NB4 (cell line): ENCODE data around the gene LGI4.

Experiments
- DNase-seq: peaks from one replicate; pipeline ENCODE4 v3.0.0; 2010; ENCODE audit warnings: low read depth
- H3K4me3 ChIP-seq: one replicate; pipeline ENCODE4 v1.5.1; 2011; ENCODE audit warnings: mild to moderate bottlenecking, low read depth, low read length, moderate library complexity
- CTCF ChIP-seq: IDR thresholded peaks from one replicate; pipeline ENCODE4 v1.5.1; 2012; ENCODE audit warnings: low read depth, low read length
- MAX ChIP-seq: IDR thresholded peaks from 2 replicates; pipeline ENCODE4 v1.6.1; 2011; ENCODE audit warnings: low read depth, low read length
- MYC ChIP-seq: IDR thresholded peaks from 2 replicates; pipeline ENCODE4 v1.6.1; 2011; ENCODE audit warnings: low read depth, low read length
- POLR2A ChIP-seq: IDR thresholded peaks from 2 replicates; pipeline ENCODE4 v1.6.1; 2011; ENCODE audit warnings: mild to moderate bottlenecking; ENCODE audit not compliant: insufficient read length; ENCODE audit errors: extremely low read depth

Gene LGI4

GRCh38 chr19:35169221-35169995 is 34.5 kb upstream of the LGI4 start:
- no peak for TF ChIP-seq CTCF
- no peak for TF ChIP-seq MAX
- TF ChIP-seq POLR2A: no peak
- TF ChIP-seq MYC: no peak
- no peak for DNase-seq
- no peak overlapping the region for H3K4me3 ChIP-seq

- DNase-seq: no peak
These were observed 33.3 kb upstream of the LGI4 start for GRCh38 chr19:35168196-35168595.

GRCh38 chr19:35167251-35168119 is 32.6 kb upstream of the LGI4 start:
- H3K4me3 ChIP-seq: no peak overlapping the region
- TF ChIP-seq MYC: no peak
- TF ChIP-seq MAX: no peak
- TF ChIP-seq CTCF: no peak
- no peak for TF ChIP-seq POLR2A
- peak; percentile 72 for DNase-seq

More at GRCh38 chr19:35168196-35168595, 33.3 kb upstream of the LGI4 start:
- no peak overlapping the region for H3K4me3 ChIP-seq
- no peak for TF ChIP-seq MYC
- no peak for TF ChIP-seq CTCF
- TF ChIP-seq MAX: no peak
- no peak for TF ChIP-seq POLR2A

- TF ChIP-seq MAX (no peak), MYC (no peak), CTCF (no peak), POLR2A (no peak)
- H3K4me3 ChIP-seq: no peak overlapping the region
- DNase-seq: no peak
These were observed 31.5 kb upstream of the LGI4 start for GRCh38 chr19:35166100-35167063.
